Breast epithelium (tissue), 3 donors: ENCODE data around the gene CALU.

Experiments used
- POLR2AphosphoS5 ChIP-seq, 3 donors: sonication (generic); formaldehyde crosslinking; IDR thresholded peaks; one replicate each; pipeline ENCODE4 v1.6.1; 2017; ENCODE audit warnings: antibody characterized with exemption in 3 of 3
- TF ChIP-seq, protein P1 (sequence below), 3 donors: fragments of 450-650 bp; IDR thresholded peaks; one replicate each; pipeline ENCODE4 v1.5.1; 2016 to 2017; ENCODE audit warnings: antibody characterized with exemption in 3 of 3, mild to moderate bottlenecking in 3 of 3, moderate library complexity in 3 of 3

GRCh38 chr7:128738570-128739047 lies 550 bp upstream of the CALU start:
- TF ChIP-seq, protein P1, sequence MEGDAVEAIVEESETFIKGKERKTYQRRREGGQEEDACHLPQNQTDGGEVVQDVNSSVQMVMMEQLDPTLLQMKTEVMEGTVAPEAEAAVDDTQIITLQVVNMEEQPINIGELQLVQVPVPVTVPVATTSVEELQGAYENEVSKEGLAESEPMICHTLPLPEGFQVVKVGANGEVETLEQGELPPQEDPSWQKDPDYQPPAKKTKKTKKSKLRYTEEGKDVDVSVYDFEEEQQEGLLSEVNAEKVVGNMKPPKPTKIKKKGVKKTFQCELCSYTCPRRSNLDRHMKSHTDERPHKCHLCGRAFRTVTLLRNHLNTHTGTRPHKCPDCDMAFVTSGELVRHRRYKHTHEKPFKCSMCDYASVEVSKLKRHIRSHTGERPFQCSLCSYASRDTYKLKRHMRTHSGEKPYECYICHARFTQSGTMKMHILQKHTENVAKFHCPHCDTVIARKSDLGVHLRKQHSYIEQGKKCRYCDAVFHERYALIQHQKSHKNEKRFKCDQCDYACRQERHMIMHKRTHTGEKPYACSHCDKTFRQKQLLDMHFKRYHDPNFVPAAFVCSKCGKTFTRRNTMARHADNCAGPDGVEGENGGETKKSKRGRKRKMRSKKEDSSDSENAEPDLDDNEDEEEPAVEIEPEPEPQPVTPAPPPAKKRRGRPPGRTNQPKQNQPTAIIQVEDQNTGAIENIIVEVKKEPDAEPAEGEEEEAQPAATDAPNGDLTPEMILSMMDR (IDR thresholded peaks at IDR 0.05): peak in 1 of 3 donors; percentile 10
- TF ChIP-seq POLR2AphosphoS5 (IDR thresholded peaks at IDR 0.05): no peak
